Endodermal cell (in vitro differentiated cells): ENCODE results near the gene PRDM15. TPM values are rescaled to one million over a fixed set of nuclear protein-coding genes. Genes with fewer than 3 reads are reported as not detected.

ENCODE experiments used
- DNase-seq: peaks from one replicate; pipeline ENCODE4 v3.0.0-alpha.2; 2017
- H3K27ac ChIP-seq: 2 replicates; pipeline ENCODE4 v1.5.1; 2013; ENCODE audit warnings: mild to moderate bottlenecking, low read depth, low read length, moderate library complexity
- H3K27me3 ChIP-seq: 2 replicates; pipeline ENCODE4 v1.6.1; 2013; ENCODE audit warnings: mild to moderate bottlenecking, low read length, moderate library complexity; ENCODE audit not compliant: insufficient read depth, control insufficient read depth, poor library complexity, severe bottlenecking
- H3K36me3 ChIP-seq: 2 replicates; pipeline ENCODE4 v1.7.0; 2013; ENCODE audit warnings: mild to moderate bottlenecking, low read length, moderate library complexity; ENCODE audit not compliant: control insufficient read depth, insufficient read depth
- H3K4me1 ChIP-seq: one replicate; pipeline ENCODE4 v1.7.0; 2013; ENCODE audit warnings: low read length; ENCODE audit not compliant: control insufficient read depth, insufficient read depth
- H3K4me3 ChIP-seq: 2 replicates; pipeline ENCODE4 v1.5.1; 2013; ENCODE audit warnings: mild to moderate bottlenecking, low read length, moderate library complexity
- H3K9ac ChIP-seq: 2 replicates; pipeline ENCODE4 v1.6.1; 2013; ENCODE audit warnings: mild to moderate bottlenecking, low read length, moderate library complexity; ENCODE audit not compliant: poor library complexity, severe bottlenecking; ENCODE audit errors: extremely low read depth
- H3K9me3 ChIP-seq: 2 replicates; pipeline ENCODE4 v1.6.1; 2013; ENCODE audit warnings: mild to moderate bottlenecking, low read length, moderate library complexity; ENCODE audit not compliant: control insufficient read depth
- H3K27ac Mint-ChIP-seq: 2 replicates; pipeline ENCODE4 v1.8.0; 2020; ENCODE audit warnings: mixed read lengths
- H3K27me3 Mint-ChIP-seq: 2 replicates; pipeline ENCODE4 v1.8.0; 2021; ENCODE audit warnings: mild to moderate bottlenecking, mixed read lengths; ENCODE audit not compliant: insufficient read depth
- H3K36me3 Mint-ChIP-seq: 2 replicates; pipeline ENCODE4 v1.8.0; 2020; ENCODE audit warnings: low read depth, mixed read lengths
- H3K4me1 Mint-ChIP-seq: 2 replicates; pipeline ENCODE4 v1.8.0; 2020; ENCODE audit warnings: mixed read lengths
- H3K4me3 Mint-ChIP-seq: 2 replicates; pipeline ENCODE4 v1.8.0; 2020; ENCODE audit warnings: mild to moderate bottlenecking, moderate library complexity, mixed read lengths
- H3K9me3 Mint-ChIP-seq: 2 replicates; pipeline ENCODE4 v1.8.0; 2020; ENCODE audit warnings: mild to moderate bottlenecking, mixed read lengths
- CTCF ChIP-seq: fragments of 200-600 bp; sonication (generic); conservative IDR thresholded peaks from 2 replicates; pipeline ENCODE4 v1.5.0; 2021; ENCODE audit warnings: antibody characterized with exemption, mild to moderate bottlenecking
- WGBS, 2 experiments: methylation state at CpG; one replicate each; pipeline versions ENCODE4 v1.1.5 to v1.1.7; 2013; ENCODE audit warnings: missing lambda C conversion rate in 2 of 2, mixed read lengths in 1 of 2; ENCODE audit not compliant: insufficient coverage in 1 of 2, insufficient read length in 1 of 2; 5-methylcytosine and 5-hydroxymethylcytosine counted together
- total RNA-seq, 2 donors: library from RNA; stranded (reverse); fragmentation: NEBNext Ultra II Directional in 1 of 2; extraction: Animal tissue kit (Norgen Biotek cat#: 25700) in 1 of 2; gene quantifications; 2 replicates in 1 of 2; 3 replicates in 1 of 2; pipeline ENCODE4 v1.2.1, GENCODE V29; 2021

The PRDM15 gene
- total RNA-seq, 2 donors from 2014 or later: 8.8 to 10.1 TPM

- H3K9me3 Mint-ChIP-seq: no peaks in the 10 kb centered on the region
- no peaks in the 10 kb centered on the region for H3K27me3 Mint-ChIP-seq
- DNase-seq: no peak
- Histone ChIP-seq H3K9me3 (no peaks in the 10 kb centered on the region), H3K36me3 (peaks cover 34% of the 10 kb centered on the region), H3K4me1 (no peaks in the 10 kb centered on the region), H3K4me3 (no peak overlapping the region), H3K27me3 (no peaks in the 10 kb centered on the region), H3K27ac (no peak overlapping the region), H3K9ac (no peak overlapping the region)
- H3K4me3 Mint-ChIP-seq: no peak overlapping the region
- H3K36me3 Mint-ChIP-seq: peaks cover 28% of the 10 kb centered on the region
- no peak for TF ChIP-seq CTCF
- H3K27ac Mint-ChIP-seq: no peak overlapping the region
- WGBS, 2 experiments: 91 to 92% methylated on average over 8 to 10 of the region's 10 CpGs
- no peaks in the 10 kb centered on the region for H3K4me1 Mint-ChIP-seq
Observed at GRCh38 chr21:41856572-41856971, 22.6 kb downstream of the PRDM15 start.

- no peaks in the 10 kb centered on the region for H3K4me1 ChIP-seq
- H3K4me3 Mint-ChIP-seq: no peak overlapping the region
- no peak for DNase-seq
- no peak overlapping the region for H3K27ac ChIP-seq
- H3K4me3 ChIP-seq: no peak overlapping the region
- no peaks in the 10 kb centered on the region for H3K9me3 ChIP-seq
- TF ChIP-seq CTCF: no peak
- no peaks in the 10 kb centered on the region for H3K27me3 ChIP-seq
- no peaks in the 10 kb centered on the region for H3K27me3 Mint-ChIP-seq
- no peak overlapping the region for H3K27ac Mint-ChIP-seq
- 93 to 94% methylated on average over 26 to 31 of the region's 31 CpGs for WGBS, 2 experiments
- peaks cover 33% of the 10 kb centered on the region for H3K36me3 Mint-ChIP-seq
- no peaks in the 10 kb centered on the region for H3K4me1 Mint-ChIP-seq
- H3K9ac ChIP-seq: no peak overlapping the region
- peaks cover 38% of the 10 kb centered on the region for H3K36me3 ChIP-seq
- no peaks in the 10 kb centered on the region for H3K9me3 Mint-ChIP-seq
Observed at GRCh38 chr21:41854426-41854995, 24.6 kb downstream of the PRDM15 start.

GRCh38 chr21:41852929-41853320 lies 26.2 kb downstream of the PRDM15 start:
- H3K36me3 Mint-ChIP-seq: peaks cover 29% of the 10 kb centered on the region
- 92 to 100% methylated on average over 3 to 9 of the region's 9 CpGs for WGBS, 2 experiments

More at GRCh38 chr21:41852929-41853320, 26.2 kb downstream of the PRDM15 start:
- Histone ChIP-seq H3K4me3 (no peak overlapping the region), H3K4me1 (no peaks in the 10 kb centered on the region), H3K27ac (no peak overlapping the region), H3K27me3 (no peaks in the 10 kb centered on the region), H3K9me3 (no peaks in the 10 kb centered on the region), H3K36me3 (peaks cover 38% of the 10 kb centered on the region), H3K9ac (no peak overlapping the region)
- no peak for DNase-seq
- no peaks in the 10 kb centered on the region for H3K9me3 Mint-ChIP-seq
- no peak overlapping the region for H3K27ac Mint-ChIP-seq
- no peak for TF ChIP-seq CTCF
- H3K4me3 Mint-ChIP-seq: no peak overlapping the region
- H3K4me1 Mint-ChIP-seq: no peaks in the 10 kb centered on the region
- H3K27me3 Mint-ChIP-seq: no peaks in the 10 kb centered on the region
